IMR-90 (cell line): ENCODE results near the gene AOPEP. TPM values are rescaled to one million over a fixed set of nuclear protein-coding genes. Genes with fewer than 3 reads are reported as not detected.

Experiments
- ATAC-seq: fragments of 200-7000 bp; cut with Tn5 transposase; 2 replicates; pipeline ENCODE4 v1.9.1; 2020; ENCODE audit warnings: low read depth, mild to moderate bottlenecking, moderate library complexity
- BruUV-seq: library from RNA; stranded (reverse); fragments of 400-500 nt; replicated peaks from 2 replicates; lab custom pipeline; 2021; lab: Mats Ljungman, UMichigan
- CTCF ChIA-PET: fragments of 300-600 bp; formaldehyde crosslinking; extraction: SDS; loops from one replicate; lab custom pipeline; 2021; ENCODE audit warnings: antibody characterized with exemption; lab: Yijun Ruan, JAX
- POLR2A ChIA-PET: fragments of 300-600 bp; sonication (Branson Sonifier 250); formaldehyde crosslinking; loops from one replicate; lab custom pipeline; 2022; ENCODE audit warnings: antibody characterized with exemption; ENCODE audit not compliant: unreplicated experiment; lab: Charles Lee
- DNase-seq: peaks from one replicate; pipeline ENCODE4 v3.0.0; 2013
- H2AFZ ChIP-seq: replicated peaks from 2 replicates; pipeline ENCODE3; 2013; ENCODE audit warnings: low read length, mild to moderate bottlenecking; ENCODE audit not compliant: poor library complexity
- H2AK5ac ChIP-seq: 2 replicates; pipeline ENCODE4 v1.6.1; 2013; ENCODE audit warnings: low read depth, low read length, inconsistent platforms
- H2AK9ac ChIP-seq: replicated peaks from 2 replicates; pipeline ENCODE3; 2013; ENCODE audit warnings: mild to moderate bottlenecking, low read depth, low read length, moderate library complexity; ENCODE audit not compliant: poor library complexity
- H2BK120ac ChIP-seq: 2 replicates; pipeline ENCODE4 v1.6.1; 2013; ENCODE audit warnings: low read depth, low read length, inconsistent platforms
- H2BK15ac ChIP-seq: 3 replicates; pipeline ENCODE4 v1.6.1; 2013; ENCODE audit warnings: low read depth, low read length, inconsistent platforms
- H2BK20ac ChIP-seq: 2 replicates; pipeline ENCODE4 v1.6.1; 2013; ENCODE audit warnings: low read depth, mild to moderate bottlenecking, inconsistent platforms, low read length, moderate library complexity
- H2BK5ac ChIP-seq: 2 replicates; pipeline ENCODE4 v1.6.1; 2013; ENCODE audit warnings: mild to moderate bottlenecking, low read depth, low read length, inconsistent platforms; ENCODE audit not compliant: poor library complexity, severe bottlenecking
- H3K14ac ChIP-seq: replicated peaks from 2 replicates; pipeline ENCODE4 v1.6.1; 2013; ENCODE audit warnings: low read depth, low read length, inconsistent platforms
- H3K18ac ChIP-seq: 2 replicates; pipeline ENCODE4 v1.6.1; 2013; ENCODE audit warnings: low read depth, low read length, control low read depth
- H3K23ac ChIP-seq: 2 replicates; pipeline ENCODE4 v1.6.1; 2013; ENCODE audit warnings: low read depth, low read length, inconsistent platforms
- H3K27ac ChIP-seq: 2 replicates; pipeline ENCODE4 v1.5.1; 2013; ENCODE audit warnings: mild to moderate bottlenecking, control low read depth, low read length; ENCODE audit not compliant: insufficient read depth
- H3K27me3 ChIP-seq: 2 replicates; pipeline ENCODE4 v1.6.1; 2013; ENCODE audit warnings: low read length; ENCODE audit not compliant: control insufficient read depth, insufficient read depth
- H3K36me3 ChIP-seq: 2 replicates; pipeline ENCODE4 v1.6.1; 2013; ENCODE audit warnings: low read length, mixed read lengths; ENCODE audit not compliant: control insufficient read depth, insufficient read depth
- H3K4ac ChIP-seq: 2 replicates; pipeline ENCODE4 v1.6.1; 2013; ENCODE audit warnings: low read depth, low read length, inconsistent platforms
- H3K4me1 ChIP-seq: 2 replicates; pipeline ENCODE4 v1.6.1; 2013; ENCODE audit warnings: low read length, mixed read lengths; ENCODE audit not compliant: control insufficient read depth, insufficient read depth
- H3K4me2 ChIP-seq: 2 replicates; pipeline ENCODE4 v1.6.1; 2013; ENCODE audit warnings: low read depth, mild to moderate bottlenecking, control low read depth, low read length, moderate library complexity
- H3K4me3 ChIP-seq: 2 replicates; pipeline ENCODE4 v1.5.1; 2013; ENCODE audit warnings: low read depth, mild to moderate bottlenecking, control low read depth, low read length, moderate library complexity; ENCODE audit not compliant: insufficient read depth
- H3K56ac ChIP-seq: 2 replicates; pipeline ENCODE4 v1.6.1; 2013; ENCODE audit warnings: low read length, inconsistent platforms; ENCODE audit not compliant: insufficient read depth; ENCODE audit errors: extremely low read depth
- H3K79me1 ChIP-seq, 2 experiments: 2 replicates each; pipeline ENCODE4 v1.6.1; 2013; ENCODE audit warnings: low read length in 2 of 2, inconsistent platforms in 1 of 2, low read depth in 1 of 2
- H3K9ac ChIP-seq: 2 replicates; pipeline ENCODE4 v1.6.1; 2013; ENCODE audit warnings: low read depth, low read length, control low read depth
- H3K9me1 ChIP-seq: 2 replicates; pipeline ENCODE4 v1.6.1; 2013; ENCODE audit warnings: low read length, inconsistent platforms; ENCODE audit not compliant: insufficient read depth
- H3K9me3 ChIP-seq: 2 replicates; pipeline ENCODE4 v1.6.1; 2013; ENCODE audit warnings: low read length; ENCODE audit not compliant: control insufficient read depth, insufficient read depth
- H4K20me1 ChIP-seq: 2 replicates; pipeline ENCODE4 v1.6.1; 2013; ENCODE audit warnings: low read length, inconsistent platforms; ENCODE audit not compliant: insufficient read depth
- H4K5ac ChIP-seq: 2 replicates; pipeline ENCODE4 v1.6.1; 2013; ENCODE audit warnings: mild to moderate bottlenecking, low read depth, low read length, control low read depth
- H4K8ac ChIP-seq, 2 experiments: 2 replicates each; pipeline ENCODE4 v1.6.1; 2013; ENCODE audit warnings: low read depth in 2 of 2, low read length in 2 of 2, control low read depth in 1 of 2, inconsistent platforms in 1 of 2
- H4K91ac ChIP-seq: 2 replicates; pipeline ENCODE4 v1.6.1; 2013; ENCODE audit warnings: low read depth, low read length, inconsistent platforms; ENCODE audit not compliant: insufficient read depth
- FOS ChIP-seq: fragments of 150-350 bp; IDR thresholded peaks from 2 replicates; pipeline ENCODE4 v1.6.1; 2016; ENCODE audit warnings: low read depth, low read length
- MAFK ChIP-seq: IDR thresholded peaks from 2 replicates; pipeline ENCODE4 v1.6.1; 2012; ENCODE audit warnings: low read depth, low read length, improper control_type of control experiment
- MXI1 ChIP-seq: IDR thresholded peaks from 2 replicates; pipeline ENCODE4 v1.6.1; 2012; ENCODE audit warnings: low read depth, mild to moderate bottlenecking, low read length, moderate library complexity, borderline replicate concordance
- RAD21 ChIP-seq: IDR thresholded peaks from 2 replicates; pipeline ENCODE4 v1.6.1; 2012; ENCODE audit warnings: low read length, improper control_type of control experiment
- RCOR1 ChIP-seq: IDR thresholded peaks from 2 replicates; pipeline ENCODE4 v1.6.1; 2012; ENCODE audit warnings: mild to moderate bottlenecking, low read length, improper control_type of control experiment; ENCODE audit not compliant: insufficient replicate concordance
- WGBS, 2 experiments: methylation state at CpG; one replicate each; pipeline versions ENCODE4 v1.1.5 to v1.1.7; 2013; ENCODE audit warnings: missing lambda C conversion rate in 2 of 2; ENCODE audit not compliant: insufficient read length in 1 of 2; ENCODE audit errors: extremely low coverage in 2 of 2; 5-methylcytosine and 5-hydroxymethylcytosine counted together
- dilution Hi-C: fragments of 300-500 bp; cut with HindIII; formaldehyde crosslinking; loops from one replicate; pipeline ENCODE4 v1.14.3; 2018; ENCODE audit warnings: low sequenced_read_pairs; ENCODE audit not compliant: unreplicated experiment
- in situ Hi-C: fragments of 300-500 bp; cut with MboI; formaldehyde crosslinking; loops from 3 replicates; pipeline ENCODE4 v1.14.3; 2019; ENCODE audit warnings: low sequenced_read_pairs, inconsistent platforms, mixed read lengths
- intact Hi-C: fragments of 100-400 bp; cut with micrococcal nuclease; formaldehyde crosslinking; loops from 2 replicates; pipeline ENCODE4 v1.10.0; 2022
- polyA plus RNA-seq, 3 experiments: library from polyadenylated mRNA; depleted of rRNA; stranded (reverse); fragments of >200 nt; gene quantifications; 2 replicates each; pipeline ENCODE4 v1.2.3, GENCODE V29; 2012; ENCODE audit warnings: low replicate concordance in 1 of 3
- total RNA-seq: library from RNA; depleted of rRNA; stranded (reverse); fragments of >200 nt; gene quantifications from 2 replicates; pipeline ENCODE4 v1.2.3, GENCODE V29; 2012
- TF ChIP-seq, protein P1 (sequence below): fragments of 150-350 bp; IDR thresholded peaks from 2 replicates; pipeline ENCODE4 v1.6.1; 2017; ENCODE audit warnings: mild to moderate bottlenecking, antibody characterized with exemption, low read length, low read depth

Gene AOPEP
- total and polyA plus RNA-seq, 2 of the 4 experiments (the other 2 are of a cell fraction) = 34.9 to 38.7 TPM

DNA sequence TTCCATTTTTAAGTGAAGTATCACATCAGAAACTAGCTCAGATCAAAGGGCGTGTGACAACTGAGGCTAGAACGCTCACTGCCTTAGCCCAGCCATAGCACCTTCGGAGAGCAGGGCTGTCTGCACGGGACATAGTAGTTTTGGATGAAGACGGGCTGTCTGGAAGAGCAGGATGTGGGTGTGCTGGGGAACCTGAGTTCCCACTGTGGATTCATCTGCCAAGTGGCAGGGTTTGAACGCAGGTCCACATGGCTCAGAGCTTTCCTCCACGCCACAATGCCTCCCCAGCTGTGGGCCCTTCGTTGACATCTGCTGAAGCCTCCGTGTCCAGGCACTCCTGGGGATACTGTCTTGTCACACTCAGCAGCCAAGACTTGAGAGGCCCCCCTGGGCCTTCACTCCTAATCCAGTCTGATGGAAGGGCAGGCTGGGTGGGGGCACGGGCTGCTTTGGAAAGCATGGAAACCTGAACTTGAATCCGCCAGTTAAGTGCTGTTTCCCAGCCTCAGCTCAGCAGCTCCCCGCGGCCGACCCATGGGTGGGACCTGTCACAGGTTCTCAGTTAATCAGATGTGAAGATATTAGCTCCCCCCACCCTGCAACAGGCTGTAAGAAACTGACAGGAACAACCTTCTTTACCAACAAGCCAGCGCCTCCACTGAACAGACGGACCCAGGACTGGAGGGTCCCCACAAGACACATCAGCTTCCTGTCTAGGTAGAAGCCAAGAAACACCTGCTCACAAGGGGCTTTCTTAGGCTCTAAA, 362.9 kb downstream of the AOPEP start:
- CTCF ChIA-PET = no interaction called here
- no peak overlapping the region for H3K56ac ChIP-seq
- no peak overlapping the region for H2BK20ac ChIP-seq
- H2AK9ac ChIP-seq = no peak overlapping the region
- WGBS, 2 experiments = 86% methylated on average over 6 of the region's 16 CpGs; no CpG with 5 or more reads in 1 of the 2 experiments
- H3K27me3 ChIP-seq = no peaks in the 10 kb centered on the region
- H2AK5ac ChIP-seq = no peak overlapping the region
- DNase-seq (no peak), ATAC-seq (no peak)
- H4K5ac ChIP-seq = no peak overlapping the region
- H3K4ac ChIP-seq = no peak overlapping the region
- no peak overlapping the region for H2BK5ac ChIP-seq
- no peak overlapping the region for H2AFZ ChIP-seq
- H3K4me1 ChIP-seq = peaks cover 22% of the 10 kb centered on the region
- peaks cover 17 to 64% of the 10 kb centered on the region in 2 experiments; a peak in 3 of 4 replicates for H3K79me1 ChIP-seq
- POLR2A ChIA-PET = no interaction called here
- peaks cover 25% of the 10 kb centered on the region; the same call in 1 of the 2 replicates for H3K9me1 ChIP-seq
- peaks cover 38% of the 10 kb centered on the region for H4K20me1 ChIP-seq
- H3K4me2 ChIP-seq = no peak overlapping the region
- H3K14ac ChIP-seq = no peak overlapping the region
- no peak overlapping the region for H2BK120ac ChIP-seq
- no peak overlapping the region for H3K23ac ChIP-seq
- no peak overlapping the region for H2BK15ac ChIP-seq
- no peak overlapping the region for H3K27ac ChIP-seq
- H3K9ac ChIP-seq = no peak overlapping the region
- H3K18ac ChIP-seq = no peak overlapping the region
- H4K91ac ChIP-seq = no peak overlapping the region
- intact Hi-C loops (no loop called here), dilution Hi-C loops (no loop called here), in situ Hi-C loops (no loop called here)
- H3K4me3 ChIP-seq = no peak overlapping the region
- peaks cover 45% of the 10 kb centered on the region for H3K36me3 ChIP-seq
- no peak overlapping the region for H4K8ac ChIP-seq
- BruUV-seq = no TSS peak
- TF ChIP-seq FOS (no peak), RAD21 (no peak), MXI1 (no peak), MAFK (no peak), RCOR1 (no peak)
- TF ChIP-seq, protein P1, sequence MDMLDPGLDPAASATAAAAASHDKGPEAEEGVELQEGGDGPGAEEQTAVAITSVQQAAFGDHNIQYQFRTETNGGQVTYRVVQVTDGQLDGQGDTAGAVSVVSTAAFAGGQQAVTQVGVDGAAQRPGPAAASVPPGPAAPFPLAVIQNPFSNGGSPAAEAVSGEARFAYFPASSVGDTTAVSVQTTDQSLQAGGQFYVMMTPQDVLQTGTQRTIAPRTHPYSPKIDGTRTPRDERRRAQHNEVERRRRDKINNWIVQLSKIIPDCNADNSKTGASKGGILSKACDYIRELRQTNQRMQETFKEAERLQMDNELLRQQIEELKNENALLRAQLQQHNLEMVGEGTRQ = no peak
- H3K9me3 ChIP-seq = no peaks in the 10 kb centered on the region
